Aorta (tissue), 5 donors: ENCODE measurements around the gene RHOJ. TPM values are rescaled to one million over a fixed set of nuclear protein-coding genes. Genes with fewer than 3 reads are reported as not detected.
"Not testable (repeated sequence)": the region's sequence is repeated elsewhere in the genome, so short reads cannot be mapped to it uniquely, and the experiment has no call there.

Experiments used
- ATAC-seq: fragments of 200-7000 bp; cut with Tn5 transposase; one replicate; pipeline ENCODE4 v1.9.1; 2022; ENCODE audit warnings: moderate library complexity; ENCODE audit not compliant: low FRiP score
- DNase-seq, 2 donors: peaks; one replicate each; pipeline ENCODE4 v3.0.0-alpha.2; 2020
- H3K27ac ChIP-seq, 2 donors: one replicate each; pipeline ENCODE4 v1.5.1; 2013; ENCODE audit warnings: low read length in 2 of 2, mild to moderate bottlenecking in 2 of 2, moderate library complexity in 2 of 2, control low read depth in 1 of 2, inconsistent platforms in 1 of 2, low read depth in 1 of 2
- H3K27me3 ChIP-seq, 2 donors: one replicate each; pipeline ENCODE4 v1.6.1; 2013; ENCODE audit warnings: control low read depth in 1 of 2, low read length in 1 of 2, mild to moderate bottlenecking in 1 of 2, moderate library complexity in 1 of 2; ENCODE audit not compliant: insufficient read depth in 2 of 2, control insufficient read depth in 1 of 2
- H3K36me3 ChIP-seq, 2 donors: one replicate each; pipeline ENCODE4 v1.6.1; 2013; ENCODE audit warnings: control low read depth in 1 of 2, low read length in 1 of 2, mild to moderate bottlenecking in 1 of 2; ENCODE audit not compliant: insufficient read depth in 2 of 2, control insufficient read depth in 1 of 2
- H3K4me1 ChIP-seq, 2 donors: one replicate each; pipeline ENCODE4 v1.6.1; 2013; ENCODE audit warnings: low read length in 2 of 2, control low read depth in 1 of 2, mild to moderate bottlenecking in 1 of 2, moderate library complexity in 1 of 2; ENCODE audit not compliant: insufficient read depth in 2 of 2, control insufficient read depth in 1 of 2
- H3K4me3 ChIP-seq, 2 donors: one replicate each; pipeline ENCODE4 v1.5.1; 2013; ENCODE audit warnings: low read length in 2 of 2, control low read depth in 1 of 2, mild to moderate bottlenecking in 1 of 2
- H3K9me3 ChIP-seq: one replicate; pipeline ENCODE4 v1.6.1; 2013; ENCODE audit warnings: mild to moderate bottlenecking, low read length; ENCODE audit not compliant: control insufficient read depth
- WGBS, 2 donors: extraction: QIAGEN DNeasy Blood & Tissue Kit; methylation state at CpG; one replicate each; pipeline ENCODE4 v1.1.7; 2013; 5-methylcytosine and 5-hydroxymethylcytosine counted together
- intact Hi-C, 2 donors: fragments of 100-400 bp; cut with DNase I; formaldehyde crosslinking; loops; one replicate each; pipeline versions ENCODE4 v1.14.2 to v1.15.0; 2022
- polyA plus RNA-seq, 2 donors: library from polyadenylated mRNA; stranded (reverse); fragments of 200-250 nt; gene quantifications; one replicate each; pipeline ENCODE4 v1.2.3, GENCODE V29; 2013
- total RNA-seq, 2 donors: library from RNA; stranded (reverse); fragmentation: NEBNext Ultra II Directional; extraction: Animal tissue kit (Norgen Biotek cat#: 25700); gene quantifications; one replicate each; pipeline ENCODE4 v1.2.1, GENCODE V29; 2021
- donor health status: healthy with polysubstance abuse.
- donor health status: Bipolar disorder and iron deficiency.
- donor health status: DM: no; HTN: no; CAD: no.
- donor health status: DM: no; HTN: no; CAD: no.
- donor health status: DM: yes; HTN: yes; CAD: no.

RHOJ gene
- total and polyA plus RNA-seq, 4 donors: 10.8 to 56.6 (median 27.0) TPM

GRCh38 chr14:63276016-63276415 lies 71.8 kb downstream of the RHOJ start:
- H3K27me3 ChIP-seq: no peaks in the 10 kb centered on the region
- H3K27ac ChIP-seq: no peak overlapping the region
- no peaks in the 10 kb centered on the region for H3K36me3 ChIP-seq
- DNase-seq (no peak), ATAC-seq (no peak)
- WGBS, 2 donors: 80 to 89% methylated on average over 4 of the region's 4 CpGs
- H3K4me3 ChIP-seq: no peak overlapping the region
- H3K9me3 ChIP-seq: no peaks in the 10 kb centered on the region
- intact Hi-C loops: loop anchor here (1.0 to 2.0 kb wide), 2 partner anchors 101 to 102 kb away; no protein-coding TSS in a partner anchor
- no peaks in the 10 kb centered on the region for H3K4me1 ChIP-seq

GRCh38 chr14:63276492-63277342 lies 72.5 kb downstream of the RHOJ start:
- H3K36me3 ChIP-seq: no peaks in the 10 kb centered on the region
- intact Hi-C loops: loop anchor here (1.0 to 2.0 kb wide), 2 partner anchors 102 kb away; no protein-coding TSS in a partner anchor
- no peaks in the 10 kb centered on the region for H3K9me3 ChIP-seq
- no peaks in the 10 kb centered on the region for H3K4me1 ChIP-seq
- no peak for DNase-seq
- H3K27me3 ChIP-seq: no peaks in the 10 kb centered on the region
- H3K27ac ChIP-seq: no peak overlapping the region
- H3K4me3 ChIP-seq: no peak overlapping the region
- WGBS, 2 donors: 43 to 44% methylated on average over 5 of the region's 5 CpGs
- no peak for ATAC-seq

DNA sequence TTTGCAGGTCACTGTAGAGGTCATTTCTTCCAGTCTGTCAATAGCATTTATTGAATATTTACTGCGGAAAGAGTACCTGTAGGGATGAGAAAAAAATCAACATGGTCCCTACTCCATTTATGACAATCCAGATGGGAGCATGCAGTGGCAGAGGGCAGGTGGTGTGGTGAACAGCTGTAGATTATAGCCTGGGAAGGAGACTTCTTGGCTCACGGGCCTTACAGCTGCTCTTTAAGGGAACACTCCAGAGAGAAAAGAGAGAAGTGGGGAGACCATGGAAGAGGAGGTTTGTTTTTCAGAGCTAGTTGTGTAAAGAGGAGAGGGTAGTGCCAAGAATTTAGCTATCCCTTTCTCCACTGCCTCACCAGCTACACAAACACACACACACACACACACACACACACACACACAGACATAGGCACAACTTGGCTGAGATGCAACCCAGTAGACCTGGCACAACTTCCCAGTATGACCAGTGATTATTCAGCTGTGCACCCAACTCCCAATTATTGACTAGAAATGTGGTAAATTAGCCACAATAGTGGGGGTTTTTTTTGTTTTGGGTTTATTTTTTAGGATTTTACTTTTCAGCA lies 73.4 kb downstream of the RHOJ start:
- no peak overlapping the region for H3K4me3 ChIP-seq
- WGBS, 2 donors: 88 to 93% methylated on average over 2 of the region's 2 CpGs
- ATAC-seq (no peak), DNase-seq (no peak)
- H3K27ac ChIP-seq: no peak overlapping the region
- no peaks in the 10 kb centered on the region for H3K27me3 ChIP-seq
- intact Hi-C loops: loop anchor here in 1 of 2 donors (2.0 kb wide), 1 partner anchor 103 kb away; no protein-coding TSS in a partner anchor
- no peaks in the 10 kb centered on the region for H3K4me1 ChIP-seq
- no peaks in the 10 kb centered on the region for H3K9me3 ChIP-seq
- H3K36me3 ChIP-seq: no peaks in the 10 kb centered on the region

DNA sequence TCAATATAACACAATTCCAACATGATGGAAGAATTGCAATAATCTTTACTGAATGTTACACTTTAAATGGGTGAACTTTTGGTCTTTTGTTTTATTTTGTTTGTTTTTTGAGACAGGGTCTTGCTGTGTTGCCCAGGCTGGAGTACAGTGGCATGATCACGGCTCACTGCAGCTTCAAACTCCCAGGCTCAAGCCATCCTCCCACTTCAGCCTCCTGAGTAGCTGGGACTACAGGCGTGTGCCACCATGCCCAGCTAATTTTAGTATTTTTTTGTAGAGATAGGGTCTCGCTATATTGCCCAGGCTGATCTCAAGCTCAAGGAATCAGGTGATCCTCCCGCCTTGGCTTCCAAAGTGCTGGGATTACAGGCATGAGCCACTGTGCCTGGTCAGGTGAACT lies 75.7 kb downstream of the RHOJ start:
- 94 to 97% methylated on average over 4 of the region's 4 CpGs for WGBS, 2 donors
- H3K27me3 ChIP-seq, H3K27ac ChIP-seq, H3K4me3 ChIP-seq, ATAC-seq, intact Hi-C loops, H3K36me3 ChIP-seq, DNase-seq, H3K4me1 ChIP-seq, H3K9me3 ChIP-seq: not testable (repeated sequence)

GRCh38 chr14:63282997-63283883 lies 79.0 kb downstream of the RHOJ start:
- Histone ChIP-seq H3K9me3 (no peaks in the 10 kb centered on the region), H3K36me3 (peaks cover 0 to 1% of the 10 kb centered on the region in 2 donors), H3K27me3 (no peaks in the 10 kb centered on the region), H3K4me3 (no peak overlapping the region), H3K27ac (no peak overlapping the region), H3K4me1 (no peaks in the 10 kb centered on the region)
- intact Hi-C loops: no loop called here
- DNase-seq: no peak
- 73 to 74% methylated on average over 8 of the region's 8 CpGs for WGBS, 2 donors
- no peak for ATAC-seq

DNA sequence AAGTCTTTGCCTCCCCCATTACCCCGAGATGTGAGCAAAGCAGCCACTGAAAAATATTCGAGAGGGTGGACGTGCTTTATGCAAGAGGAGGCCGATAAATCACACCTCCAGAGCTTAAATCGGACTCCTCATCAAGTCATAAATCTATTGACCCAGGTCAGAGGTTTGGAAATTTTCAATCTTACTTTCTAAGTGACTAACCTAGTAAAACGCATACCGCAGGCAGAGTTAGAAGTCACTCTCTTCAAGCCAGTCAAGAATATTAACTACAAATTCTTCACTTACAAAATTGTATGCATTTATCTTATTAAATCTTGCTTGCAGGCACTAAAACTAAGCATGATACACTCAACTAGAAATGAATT lies 79.6 kb downstream of the RHOJ start:
- peaks cover 0 to 3% of the 10 kb centered on the region in 2 donors for H3K36me3 ChIP-seq
- ATAC-seq: no peak
- intact Hi-C loops: no loop called here

GRCh38 chr14:63286071-63286470 lies 81.8 kb downstream of the RHOJ start:
- intact Hi-C loops: no loop called here
- H3K27me3 ChIP-seq: no peaks in the 10 kb centered on the region
- H3K36me3 ChIP-seq: peaks cover 0 to 5% of the 10 kb centered on the region in 2 donors

More for the DNA sequence above, 79.6 kb downstream of the RHOJ start:
- Histone ChIP-seq H3K27me3 (no peaks in the 10 kb centered on the region), H3K9me3 (no peaks in the 10 kb centered on the region), H3K27ac (no peak overlapping the region), H3K4me3 (no peak overlapping the region), H3K4me1 (no peaks in the 10 kb centered on the region)
- WGBS, 2 donors: 89 to 93% methylated on average over 7 of the region's 7 CpGs
- DNase-seq: no peak

GRCh38 chr14:63287666-63288483 lies 83.6 kb downstream of the RHOJ start:
- H3K9me3 ChIP-seq: no peaks in the 10 kb centered on the region
- no peak overlapping the region for H3K27ac ChIP-seq
- H3K27me3 ChIP-seq: no peaks in the 10 kb centered on the region
- H3K4me3 ChIP-seq: no peak overlapping the region
- DNase-seq (no peak), ATAC-seq (no peak)
- intact Hi-C loops: no loop called here
- H3K4me1 ChIP-seq: no peaks in the 10 kb centered on the region
- WGBS, 2 donors: 89 to 90% methylated on average over 6 of the region's 6 CpGs
- peaks cover 0 to 5% of the 10 kb centered on the region in 2 donors for H3K36me3 ChIP-seq

More at GRCh38 chr14:63286071-63286470, 81.8 kb downstream of the RHOJ start:
- no peaks in the 10 kb centered on the region for H3K4me1 ChIP-seq
- H3K4me3 ChIP-seq: no peak overlapping the region
- ATAC-seq: no peak
- no peak for DNase-seq
- H3K9me3 ChIP-seq: no peaks in the 10 kb centered on the region
- 79 to 85% methylated on average over 2 of the region's 2 CpGs for WGBS, 2 donors
- H3K27ac ChIP-seq: no peak overlapping the region
